Measurements from ENCODE around the gene TMC5. TPM values are rescaled to one million over a fixed set of nuclear protein-coding genes. Genes with fewer than 3 reads are reported as not detected.

The TMC5 gene
- total RNA-seq, 4 donors from 2014 or later, result 0.29 to 4.0 (median 1.4) TPM

DNA sequence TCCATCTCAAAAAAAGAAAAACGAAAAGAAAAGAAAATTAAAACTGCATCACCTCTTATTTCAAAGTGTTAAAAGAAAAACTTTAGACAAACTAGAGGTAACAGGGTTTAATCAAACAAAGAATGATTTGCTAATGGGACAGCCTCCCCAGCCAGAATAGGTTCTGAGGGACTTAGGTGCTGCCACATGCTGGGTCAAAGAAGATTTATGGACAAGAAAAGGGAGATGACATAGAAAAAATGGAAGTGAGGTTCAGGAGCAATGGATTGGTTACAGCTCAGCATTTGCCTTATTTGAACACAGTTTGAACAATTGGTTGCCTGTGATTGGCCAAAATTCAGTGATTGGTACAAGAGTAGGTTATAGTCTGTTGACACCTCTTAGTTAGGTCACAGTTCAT, 21.1 kb downstream of the TMC5 start:
- no peak for DNase-seq
- Histone ChIP-seq H3K4me1 (no peaks in the 10 kb centered on the region), H3K36me3 (no peaks in the 10 kb centered on the region), H3K27ac (no peak overlapping the region), H3K4me3 (replicated peaks in 1 of 3) (no peak overlapping the region), H3K9me3 (no peaks in the 10 kb centered on the region), H3K27me3 (no peaks in the 10 kb centered on the region)
- TF ChIP-seq CTCF (IDR thresholded peaks at IDR 0.05) (no peak), POLR2A (IDR thresholded peaks at IDR 0.05) (no peak)
- WGBS, 2 donors, result 81 to 89% methylated on average over 1 of the region's 1 CpG
- intact Hi-C loops (cut with DNase I), result no loop called here

DNA sequence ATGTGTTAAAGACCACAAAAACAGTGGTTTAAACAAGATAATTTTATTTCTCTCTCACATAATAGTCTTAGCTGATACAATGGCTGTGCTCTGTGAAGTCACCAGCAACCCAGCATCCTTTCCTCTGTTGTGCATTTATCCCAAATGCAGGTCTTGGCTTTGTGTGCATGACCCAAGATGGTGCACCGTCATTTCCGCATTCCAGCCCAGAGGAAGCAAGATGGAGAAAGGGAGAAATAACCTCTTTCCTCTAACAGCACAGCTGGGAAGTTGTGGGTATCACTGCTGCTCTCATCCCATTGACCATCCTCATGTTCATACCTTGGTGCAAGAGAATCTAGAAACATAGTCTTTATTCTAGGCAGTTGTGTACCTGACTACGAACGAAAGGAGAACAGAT, 21.8 kb downstream of the TMC5 start:
- intact Hi-C loops (cut with DNase I), result no loop called here
- WGBS, 2 donors, result 79 to 84% methylated on average over 4 of the region's 4 CpGs
- DNase-seq, result no peak
- TF ChIP-seq POLR2A (IDR thresholded peaks at IDR 0.05), result no peak
- TF ChIP-seq CTCF (IDR thresholded peaks at IDR 0.05), result no peak
- H3K4me1 ChIP-seq, result no peaks in the 10 kb centered on the region
- no peak overlapping the region for H3K27ac ChIP-seq
- H3K9me3 ChIP-seq, result no peaks in the 10 kb centered on the region
- H3K27me3 ChIP-seq, result no peaks in the 10 kb centered on the region
- H3K36me3 ChIP-seq, result no peaks in the 10 kb centered on the region
- H3K4me3 ChIP-seq (replicated peaks in 1 of 3), result no peak overlapping the region

DNA sequence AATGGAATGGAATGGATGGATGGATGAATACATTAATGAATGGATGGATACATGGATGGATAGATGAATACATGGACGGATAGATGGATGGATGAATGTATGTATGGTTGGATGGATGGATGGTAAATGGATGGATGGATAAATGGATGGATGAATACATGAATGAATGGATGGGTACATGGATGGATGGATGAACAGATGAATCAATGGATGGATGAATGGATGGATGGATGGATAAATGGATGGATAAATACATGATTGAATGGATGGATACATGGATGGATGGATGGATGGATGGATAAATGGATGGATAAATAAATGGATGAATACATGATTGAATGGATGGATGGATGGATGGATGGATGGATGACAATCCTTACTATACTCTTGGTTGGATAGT, 26.0 kb downstream of the TMC5 start:
- Histone ChIP-seq H3K4me3 (replicated peaks in 1 of 3) (no peak overlapping the region), H3K27ac (no peak overlapping the region), H3K4me1 (no peaks in the 10 kb centered on the region), H3K9me3 (no peaks in the 10 kb centered on the region), H3K36me3 (no peaks in the 10 kb centered on the region), H3K27me3 (no peaks in the 10 kb centered on the region)
- DNase-seq, result no peak
- intact Hi-C loops (cut with DNase I), result no loop called here
- TF ChIP-seq POLR2A (IDR thresholded peaks at IDR 0.05) (no peak), CTCF (IDR thresholded peaks at IDR 0.05) (no peak)
- WGBS, 2 donors, result 82 to 90% methylated on average over 1 of the region's 1 CpG

GRCh38 chr16:19446300-19446846, 28.7 kb downstream of the TMC5 start:
- Histone ChIP-seq H3K4me3 (replicated peaks in 1 of 3) (no peak overlapping the region), H3K27ac (no peak overlapping the region), H3K27me3 (no peaks in the 10 kb centered on the region), H3K9me3 (no peaks in the 10 kb centered on the region), H3K36me3 (no peaks in the 10 kb centered on the region), H3K4me1 (no peaks in the 10 kb centered on the region)
- WGBS, 2 donors, result 81 to 84% methylated on average over 4 of the region's 4 CpGs
- intact Hi-C loops (cut with DNase I), result no loop called here
- DNase-seq, result no peak
- TF ChIP-seq CTCF (IDR thresholded peaks at IDR 0.05) (no peak), POLR2A (IDR thresholded peaks at IDR 0.05) (no peak)

DNA sequence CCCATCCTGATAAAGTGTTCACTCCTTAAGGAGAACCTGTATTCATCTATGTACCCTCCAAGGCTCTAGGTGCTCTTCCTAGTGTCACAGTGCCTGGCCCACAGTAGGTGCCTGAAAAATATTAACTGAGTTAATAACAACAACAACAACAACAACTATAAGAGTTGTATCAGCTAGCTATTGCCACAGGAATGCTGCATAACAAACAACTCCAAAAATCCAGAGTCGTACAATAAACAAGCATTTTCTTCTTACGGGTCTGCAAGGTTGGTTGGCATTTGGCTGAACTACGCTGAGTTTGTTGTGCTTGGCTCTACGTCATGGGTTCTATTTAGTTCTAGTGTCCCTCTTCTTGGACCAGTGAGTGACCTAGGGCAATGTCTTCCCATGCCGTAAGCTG, 29.2 kb downstream of the TMC5 start:
- Histone ChIP-seq H3K27ac (no peak overlapping the region), H3K9me3 (no peaks in the 10 kb centered on the region), H3K27me3 (no peaks in the 10 kb centered on the region), H3K36me3 (no peaks in the 10 kb centered on the region), H3K4me1 (no peaks in the 10 kb centered on the region), H3K4me3 (replicated peaks in 1 of 3) (no peak overlapping the region)
- WGBS, 2 donors, result 89 to 97% methylated on average over 5 of the region's 5 CpGs
- TF ChIP-seq POLR2A (IDR thresholded peaks at IDR 0.05), result no peak
- no peak for TF ChIP-seq CTCF (IDR thresholded peaks at IDR 0.05)
- no peak for DNase-seq
- intact Hi-C loops (cut with DNase I), result no loop called here

All from thyroid gland (tissue), 4 donors.